ENCODE results near the gene MCM3. TPM values are rescaled to one million over a fixed set of nuclear protein-coding genes. Genes with fewer than 3 reads are reported as not detected.

The MCM3 gene
- polyA plus RNA-seq, 1 experiment, result 42.2 TPM

DNA sequence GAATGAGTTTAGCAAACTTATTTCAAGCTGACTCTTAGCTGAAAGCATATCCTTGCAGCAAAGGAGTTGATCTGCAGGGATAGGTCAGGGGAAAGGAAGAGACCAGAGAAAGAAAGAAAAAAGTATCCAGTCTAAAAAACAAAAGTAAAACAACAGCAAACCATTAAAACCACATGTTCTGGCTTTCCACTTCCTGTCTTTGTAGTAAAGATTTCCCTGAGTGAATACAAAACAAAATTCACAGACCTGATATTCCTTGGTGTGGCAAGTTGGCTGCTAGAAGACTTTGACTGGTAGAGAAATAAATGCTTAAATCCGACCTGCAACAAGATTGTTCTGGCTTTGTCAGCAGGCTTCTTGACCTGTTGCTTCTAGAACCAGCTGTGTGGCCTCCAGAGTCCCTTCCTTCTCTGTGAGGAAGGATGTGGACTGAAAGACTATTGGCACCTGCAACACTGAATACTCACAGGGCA lies 23.4 kb upstream of the MCM3 start:
- POLR2A ChIA-PET, result no interaction called here
- Histone ChIP-seq H3K27me3 (ENCODE audit: control insufficient read depth, insufficient read depth, low read length) (no peaks in the 10 kb centered on the region), H3K4me3 (ENCODE audit: low read depth, low read length) (no peak overlapping the region), H3K36me3 (ENCODE audit: control insufficient read depth, insufficient read depth, low read length) (no peaks in the 10 kb centered on the region)
- DNase-seq (ENCODE audit: low read depth), result no peak
- CTCF ChIA-PET, result interaction anchor here (1.0 to 2.3 kb wide), 3 partner anchors 93 to 345 kb away, joined by 3 to 7 read pairs (median 3); no protein-coding TSS in a partner anchor
- TF ChIP-seq, protein P1, sequence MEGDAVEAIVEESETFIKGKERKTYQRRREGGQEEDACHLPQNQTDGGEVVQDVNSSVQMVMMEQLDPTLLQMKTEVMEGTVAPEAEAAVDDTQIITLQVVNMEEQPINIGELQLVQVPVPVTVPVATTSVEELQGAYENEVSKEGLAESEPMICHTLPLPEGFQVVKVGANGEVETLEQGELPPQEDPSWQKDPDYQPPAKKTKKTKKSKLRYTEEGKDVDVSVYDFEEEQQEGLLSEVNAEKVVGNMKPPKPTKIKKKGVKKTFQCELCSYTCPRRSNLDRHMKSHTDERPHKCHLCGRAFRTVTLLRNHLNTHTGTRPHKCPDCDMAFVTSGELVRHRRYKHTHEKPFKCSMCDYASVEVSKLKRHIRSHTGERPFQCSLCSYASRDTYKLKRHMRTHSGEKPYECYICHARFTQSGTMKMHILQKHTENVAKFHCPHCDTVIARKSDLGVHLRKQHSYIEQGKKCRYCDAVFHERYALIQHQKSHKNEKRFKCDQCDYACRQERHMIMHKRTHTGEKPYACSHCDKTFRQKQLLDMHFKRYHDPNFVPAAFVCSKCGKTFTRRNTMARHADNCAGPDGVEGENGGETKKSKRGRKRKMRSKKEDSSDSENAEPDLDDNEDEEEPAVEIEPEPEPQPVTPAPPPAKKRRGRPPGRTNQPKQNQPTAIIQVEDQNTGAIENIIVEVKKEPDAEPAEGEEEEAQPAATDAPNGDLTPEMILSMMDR (IDR thresholded peaks at IDR 0.05; ENCODE audit: insufficient read depth, low read depth, low read length), result no peak

DNA sequence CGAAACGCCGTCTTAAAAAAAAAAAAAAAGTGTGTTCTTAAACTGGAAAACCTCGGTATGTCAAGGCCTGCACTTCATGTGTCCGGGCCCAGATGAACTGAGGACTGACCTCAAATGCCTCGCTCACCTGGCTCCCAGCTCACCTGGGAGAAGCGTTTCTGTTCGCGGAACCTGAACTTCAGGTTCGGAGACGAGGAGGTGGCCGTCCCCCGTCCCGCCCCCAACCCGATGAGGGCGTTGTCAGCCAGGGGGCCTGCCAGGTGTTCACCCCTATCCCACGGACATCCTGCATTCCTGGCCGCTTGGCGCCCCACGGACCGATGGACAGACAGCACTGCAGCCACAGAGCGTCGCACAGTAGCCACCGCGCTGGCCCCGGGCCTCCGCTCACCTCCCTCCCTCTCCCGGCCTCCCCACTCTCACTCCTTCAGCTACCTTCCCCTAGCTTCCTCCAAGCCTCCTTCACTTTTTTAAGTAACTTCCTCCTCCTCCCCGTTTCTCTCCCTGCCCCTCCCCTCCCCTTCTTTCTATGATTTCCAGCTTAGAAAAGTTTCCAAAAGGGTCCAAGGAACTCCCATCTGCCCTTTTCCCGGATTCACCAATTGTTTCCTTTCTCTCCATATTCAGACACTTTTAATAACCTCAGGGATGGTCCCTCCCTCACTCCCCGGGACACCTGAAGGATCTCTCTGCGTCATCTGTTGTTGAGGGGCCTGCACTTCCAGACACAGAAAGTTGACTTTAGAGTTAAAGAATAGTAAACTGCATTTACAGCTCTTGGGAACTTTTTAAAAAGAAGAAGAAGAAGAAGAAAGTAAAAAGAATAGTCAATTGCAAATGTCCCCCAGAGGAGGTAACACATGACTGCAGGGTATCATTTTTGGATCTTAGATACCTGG lies 22.7 kb upstream of the MCM3 start:
- no peak for DNase-seq (ENCODE audit: low read depth)
- no peaks in the 10 kb centered on the region for H3K36me3 ChIP-seq (ENCODE audit: control insufficient read depth, insufficient read depth, low read length)
- H3K4me3 ChIP-seq (ENCODE audit: low read depth, low read length), result no peak overlapping the region
- TF ChIP-seq, protein P1 (IDR thresholded peaks at IDR 0.05; ENCODE audit: insufficient read depth, low read depth, low read length), result no peak
- H3K27me3 ChIP-seq (ENCODE audit: control insufficient read depth, insufficient read depth, low read length), result no peaks in the 10 kb centered on the region
- POLR2A ChIA-PET, result no interaction called here
- CTCF ChIA-PET, result interaction anchor here (1.0 to 2.3 kb wide), 3 partner anchors 93 to 345 kb away, joined by 3 to 7 read pairs (median 3); no protein-coding TSS in a partner anchor

DNA sequence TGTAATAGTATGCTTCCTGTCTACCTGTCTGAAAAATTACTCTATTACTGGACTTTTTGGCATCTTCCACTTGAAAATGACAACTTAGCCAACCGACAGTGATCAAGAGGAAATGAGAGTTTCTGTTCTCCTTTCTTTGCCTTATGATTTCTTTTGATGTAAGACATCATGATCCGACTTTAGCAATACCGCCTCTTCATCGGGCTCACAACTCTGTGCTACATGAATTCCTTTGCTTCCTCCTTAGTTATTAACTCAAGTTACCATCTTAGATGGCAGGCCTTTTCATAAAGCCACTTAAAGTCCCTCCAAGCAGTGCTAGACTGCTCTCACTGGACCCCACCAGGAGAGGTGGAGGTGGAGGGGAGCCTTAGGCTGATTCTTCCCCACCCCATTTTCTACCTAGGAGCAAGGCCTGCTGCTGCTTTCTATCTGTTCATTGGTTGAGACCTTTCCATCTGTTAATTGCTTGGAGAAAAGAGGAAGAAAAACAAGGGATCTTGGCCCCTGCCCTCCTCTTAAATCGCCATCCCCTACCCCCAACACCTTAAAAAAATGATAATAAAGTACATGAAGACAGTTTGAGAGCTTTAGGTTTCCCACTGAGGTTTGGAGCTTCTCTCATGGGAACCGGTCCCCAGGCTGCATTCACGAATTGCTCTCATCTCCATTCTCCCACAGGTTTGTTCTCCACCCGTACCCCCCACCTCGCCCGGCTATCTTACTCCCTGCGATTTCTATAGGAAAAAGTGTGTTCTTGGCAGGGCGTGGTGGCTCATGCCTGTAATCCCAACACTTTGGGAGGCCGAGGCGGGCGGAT lies 21.6 kb upstream of the MCM3 start:
- ChIA-PET POLR2A (no interaction called here), CTCF (interaction anchor here (2.3 kb wide), 1 partner anchor 94 kb away, joined by 7 read pairs; no protein-coding TSS in a partner anchor)
- TF ChIP-seq, protein P1 (IDR thresholded peaks at IDR 0.05; ENCODE audit: insufficient read depth, low read depth, low read length), result no peak
- Histone ChIP-seq H3K4me3 (ENCODE audit: low read depth, low read length) (no peak overlapping the region), H3K36me3 (ENCODE audit: control insufficient read depth, insufficient read depth, low read length) (no peaks in the 10 kb centered on the region), H3K27me3 (ENCODE audit: control insufficient read depth, insufficient read depth, low read length) (no peaks in the 10 kb centered on the region)
- no peak for DNase-seq (ENCODE audit: low read depth)

DNA sequence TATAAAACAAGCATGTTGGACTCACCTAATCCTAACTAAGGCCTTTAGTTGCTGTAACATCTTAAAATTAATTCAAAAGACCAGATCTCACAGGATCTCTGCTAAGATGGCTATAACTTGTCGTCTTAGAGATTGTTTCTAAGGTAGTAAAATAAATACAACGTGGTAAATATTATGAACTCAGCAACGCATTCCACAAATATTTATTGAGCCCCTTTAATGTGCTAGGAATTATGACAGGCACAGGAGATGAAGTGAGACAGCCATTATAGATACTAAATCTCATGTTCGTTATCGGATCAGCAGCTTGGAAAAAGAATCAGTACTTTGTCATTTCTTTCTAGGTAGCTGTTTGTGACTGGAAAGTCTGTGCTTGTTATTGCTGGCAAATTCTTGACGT lies 20.9 kb upstream of the MCM3 start:
- DNase-seq (ENCODE audit: low read depth), result no peak
- CTCF ChIA-PET, result interaction anchor here (1.0 kb wide), 1 partner anchor 19 kb away, joined by 6 read pairs; no protein-coding TSS in a partner anchor

More for the DNA sequence above, 20.9 kb upstream of the MCM3 start:
- POLR2A ChIA-PET, result no interaction called here
- TF ChIP-seq, protein P1 (IDR thresholded peaks at IDR 0.05; ENCODE audit: insufficient read depth, low read depth, low read length), result no peak
- Histone ChIP-seq H3K27me3 (ENCODE audit: control insufficient read depth, insufficient read depth, low read length) (no peaks in the 10 kb centered on the region), H3K4me3 (ENCODE audit: low read depth, low read length) (no peak overlapping the region), H3K36me3 (ENCODE audit: control insufficient read depth, insufficient read depth, low read length) (no peaks in the 10 kb centered on the region)

Data from BJ (cell line).